ENCODE results near the gene PLAAT2.
"Not testable (repeated sequence)": the region's sequence is repeated elsewhere in the genome, so short reads cannot be mapped to it uniquely, and the experiment has no call there.

- TF ChIP-seq POLR2A, CTCF (IDR thresholded peaks at IDR 0.05): not testable (repeated sequence)
These were observed 15.7 kb upstream of the PLAAT2 start for GRCh38 chr11:63578882-63579281.
